Neural progenitor cell (in vitro differentiated cells): ENCODE results near the gene TRIOBP. TPM values are rescaled to one million over a fixed set of nuclear protein-coding genes. Genes with fewer than 3 reads are reported as not detected.

Experiments
- DNase-seq: peaks from one replicate; pipeline ENCODE4 v3.0.0-alpha.2; 2016; ENCODE audit warnings: low spot score
- H2AFZ ChIP-seq: fragments of 200-600 bp; sonication (generic); replicated peaks from 2 replicates; pipeline ENCODE4 v1.6.1; 2016; ENCODE audit warnings: antibody characterized with exemption
- H3F3A ChIP-seq: fragments of 200-600 bp; sonication (generic); 2 replicates; pipeline ENCODE4 v1.6.1; 2016; ENCODE audit warnings: antibody characterized with exemption, low read depth
- H3K27ac ChIP-seq: fragments of 200-600 bp; sonication (generic); 2 replicates; pipeline ENCODE4 v1.5.1; 2016; ENCODE audit warnings: mild to moderate bottlenecking
- H3K27me3 ChIP-seq: fragments of 200-600 bp; sonication (generic); 2 replicates; pipeline ENCODE4 v1.6.1; 2016; ENCODE audit warnings: mild to moderate bottlenecking, moderate library complexity
- H3K36me3 ChIP-seq: fragments of 200-600 bp; sonication (generic); 2 replicates; pipeline ENCODE4 v1.5.1; 2016
- H3K4me1 ChIP-seq: fragments of 200-600 bp; sonication (generic); 2 replicates; pipeline ENCODE4 v1.6.1; 2016; ENCODE audit warnings: mixed run types
- H3K4me2 ChIP-seq: fragments of 200-600 bp; sonication (generic); 2 replicates; pipeline ENCODE4 v1.6.1; 2016
- H3K4me3 ChIP-seq: fragments of 200-600 bp; sonication (generic); 2 replicates; pipeline ENCODE4 v1.5.1; 2016
- H3K79me2 ChIP-seq: fragments of 200-600 bp; sonication (generic); 2 replicates; pipeline ENCODE4 v1.6.1; 2016; ENCODE audit warnings: low read depth
- H3K9ac ChIP-seq: fragments of 200-600 bp; sonication (generic); 2 replicates; pipeline ENCODE4 v1.6.1; 2016
- H3K9me3 ChIP-seq: fragments of 200-600 bp; sonication (generic); 2 replicates; pipeline ENCODE4 v1.5.1; 2016; ENCODE audit warnings: low read depth
- H4K20me1 ChIP-seq: fragments of 200-600 bp; sonication (generic); 2 replicates; pipeline ENCODE4 v1.6.1; 2016; ENCODE audit warnings: low read depth
- H3K27ac Mint-ChIP-seq: 3 replicates; pipeline ENCODE4 v1.8.0; 2021; ENCODE audit warnings: mixed read lengths
- H3K27me3 Mint-ChIP-seq: 2 replicates; pipeline ENCODE4 v1.8.0; 2022; ENCODE audit warnings: low read depth, mild to moderate bottlenecking, inconsistent platforms, moderate library complexity, mixed read lengths; ENCODE audit not compliant: insufficient read depth
- H3K36me3 Mint-ChIP-seq: 3 replicates; pipeline ENCODE4 v1.8.0; 2021; ENCODE audit warnings: mixed read lengths
- H3K4me1 Mint-ChIP-seq: 3 replicates; pipeline ENCODE4 v1.8.0; 2021; ENCODE audit warnings: mixed read lengths
- H3K4me3 Mint-ChIP-seq: 3 replicates; pipeline ENCODE4 v1.8.0; 2021; ENCODE audit warnings: mild to moderate bottlenecking, moderate library complexity, mixed read lengths
- H3K9me3 Mint-ChIP-seq: 3 replicates; pipeline ENCODE4 v1.8.0; 2020; ENCODE audit warnings: mixed read lengths
- EZH2 ChIP-seq: fragments of 200-600 bp; sonication (generic); IDR thresholded peaks from 2 replicates; pipeline ENCODE4 v1.6.1; 2017; ENCODE audit warnings: antibody characterized with exemption, mild to moderate bottlenecking, moderate library complexity
- EZH2phosphoT487 ChIP-seq: fragments of 200-600 bp; sonication (generic); IDR thresholded peaks from 2 replicates; pipeline ENCODE4 v1.6.1; 2017; ENCODE audit warnings: antibody characterized with exemption
- total RNA-seq: library from RNA; depleted of rRNA; stranded (reverse); fragments of >200 nt; gene quantifications from 2 replicates; pipeline ENCODE4 v1.2.3, GENCODE V29; 2015; ENCODE audit warnings: low replicate concordance
- TF ChIP-seq, protein P1 (sequence below): fragments of 200-600 bp; sonication (generic); IDR thresholded peaks from 2 replicates; pipeline ENCODE4 v1.5.1; 2017; ENCODE audit warnings: antibody characterized with exemption, mild to moderate bottlenecking

The TRIOBP gene
- total RNA-seq, 1 donor from 2014 or later, result 25.2 TPM

DNA sequence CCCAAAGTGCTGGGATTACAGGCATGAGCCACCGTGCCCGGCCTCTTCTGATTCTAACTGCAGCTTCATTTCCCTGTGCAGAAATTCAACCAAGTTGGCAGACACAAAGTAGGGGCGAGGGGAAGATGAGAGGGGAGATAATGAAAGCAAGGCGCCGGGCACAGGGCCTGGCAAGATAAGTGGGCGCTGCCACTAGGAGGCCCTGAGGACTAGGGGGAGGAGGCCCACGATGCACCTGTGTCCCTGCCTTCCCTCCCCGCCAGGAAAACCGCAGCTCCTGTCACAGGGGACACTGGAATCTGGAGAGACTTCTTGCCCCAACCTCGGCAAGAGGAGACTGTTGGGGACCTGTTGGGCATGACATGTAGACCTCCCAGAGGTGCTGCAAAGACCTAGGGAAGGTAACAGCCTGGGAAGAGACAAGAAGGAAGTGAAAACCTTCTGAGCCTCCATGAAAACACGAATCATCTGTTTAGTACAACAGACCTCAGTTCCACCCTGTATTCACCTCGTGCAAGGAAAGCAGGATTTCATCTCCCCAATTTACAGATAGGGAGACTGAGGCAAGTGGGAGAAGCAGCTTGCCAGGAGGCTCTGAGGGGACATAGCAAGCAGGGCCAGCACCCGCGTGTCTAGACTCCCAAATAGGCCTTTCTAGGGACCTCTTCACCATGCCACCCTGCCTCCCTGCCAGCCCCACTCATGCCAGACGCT, 24.5 kb upstream of the TRIOBP start:
- Mint-ChIP-seq H3K27me3 (no peaks in the 10 kb centered on the region), H3K36me3 (peaks cover 2% of the 10 kb centered on the region), H3K9me3 (no peaks in the 10 kb centered on the region), H3K4me1 (peaks cover 19% of the 10 kb centered on the region), H3K4me3 (no peak overlapping the region), H3K27ac (no peak overlapping the region)
- peaks cover 5% of the 10 kb centered on the region for H3K4me1 ChIP-seq
- no peak overlapping the region for H3K4me2 ChIP-seq
- TF ChIP-seq EZH2, result no peak
- TF ChIP-seq EZH2phosphoT487, result no peak
- TF ChIP-seq, protein P1, sequence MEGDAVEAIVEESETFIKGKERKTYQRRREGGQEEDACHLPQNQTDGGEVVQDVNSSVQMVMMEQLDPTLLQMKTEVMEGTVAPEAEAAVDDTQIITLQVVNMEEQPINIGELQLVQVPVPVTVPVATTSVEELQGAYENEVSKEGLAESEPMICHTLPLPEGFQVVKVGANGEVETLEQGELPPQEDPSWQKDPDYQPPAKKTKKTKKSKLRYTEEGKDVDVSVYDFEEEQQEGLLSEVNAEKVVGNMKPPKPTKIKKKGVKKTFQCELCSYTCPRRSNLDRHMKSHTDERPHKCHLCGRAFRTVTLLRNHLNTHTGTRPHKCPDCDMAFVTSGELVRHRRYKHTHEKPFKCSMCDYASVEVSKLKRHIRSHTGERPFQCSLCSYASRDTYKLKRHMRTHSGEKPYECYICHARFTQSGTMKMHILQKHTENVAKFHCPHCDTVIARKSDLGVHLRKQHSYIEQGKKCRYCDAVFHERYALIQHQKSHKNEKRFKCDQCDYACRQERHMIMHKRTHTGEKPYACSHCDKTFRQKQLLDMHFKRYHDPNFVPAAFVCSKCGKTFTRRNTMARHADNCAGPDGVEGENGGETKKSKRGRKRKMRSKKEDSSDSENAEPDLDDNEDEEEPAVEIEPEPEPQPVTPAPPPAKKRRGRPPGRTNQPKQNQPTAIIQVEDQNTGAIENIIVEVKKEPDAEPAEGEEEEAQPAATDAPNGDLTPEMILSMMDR, result no peak
- peaks cover 34% of the 10 kb centered on the region for H3F3A ChIP-seq
- H3K27me3 ChIP-seq, result peaks cover 8% of the 10 kb centered on the region
- no peak for DNase-seq
- H3K79me2 ChIP-seq, result no peaks in the 10 kb centered on the region
- no peaks in the 10 kb centered on the region for H3K9me3 ChIP-seq
- H4K20me1 ChIP-seq, result peaks cover 5% of the 10 kb centered on the region
- H3K27ac ChIP-seq, result no peak overlapping the region
- no peak overlapping the region for H3K4me3 ChIP-seq
- no peak overlapping the region for H3K9ac ChIP-seq
- no peaks in the 10 kb centered on the region for H3K36me3 ChIP-seq
- no peak overlapping the region for H2AFZ ChIP-seq

DNA sequence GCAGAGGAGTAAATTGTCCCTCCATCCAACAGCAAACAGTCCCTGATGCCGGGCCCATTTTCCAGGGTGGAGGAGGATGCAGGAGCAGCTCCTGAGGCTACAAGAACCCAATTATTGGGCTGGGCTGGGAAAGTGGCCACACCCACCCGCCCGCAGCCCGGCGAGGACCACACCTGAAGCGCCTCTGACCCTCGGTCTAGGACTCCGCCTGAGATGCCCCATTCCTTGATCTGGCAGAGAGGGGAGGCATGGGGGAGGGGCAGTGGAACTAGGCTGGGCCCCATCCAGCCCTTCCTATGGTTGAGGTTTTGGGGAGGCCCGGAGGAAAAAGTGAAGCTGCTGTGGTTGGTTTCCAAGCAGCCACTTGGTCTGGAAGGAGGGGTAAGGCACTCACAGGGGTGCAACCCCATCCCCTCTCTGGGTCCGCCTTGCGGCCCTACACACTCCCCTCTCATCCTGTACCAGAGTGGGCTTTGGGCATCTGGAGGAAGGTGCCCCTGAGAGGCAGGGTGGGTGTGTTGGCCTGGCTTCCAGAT, 23.9 kb upstream of the TRIOBP start:
- Histone ChIP-seq H3K4me3 (no peak overlapping the region), H4K20me1 (no peaks in the 10 kb centered on the region), H3K4me1 (no peaks in the 10 kb centered on the region), H3K79me2 (no peaks in the 10 kb centered on the region), H2AFZ (no peak overlapping the region), H3K36me3 (no peaks in the 10 kb centered on the region), H3F3A (peaks cover 34% of the 10 kb centered on the region), H3K4me2 (no peak overlapping the region), H3K27me3 (peaks cover 8% of the 10 kb centered on the region), H3K9me3 (no peaks in the 10 kb centered on the region), H3K9ac (no peak overlapping the region), H3K27ac (no peak overlapping the region)
- H3K4me3 Mint-ChIP-seq, result no peak overlapping the region
- peaks cover 2% of the 10 kb centered on the region for H3K36me3 Mint-ChIP-seq
- DNase-seq, result no peak
- no peaks in the 10 kb centered on the region for H3K27me3 Mint-ChIP-seq
- no peak overlapping the region for H3K27ac Mint-ChIP-seq
- no peaks in the 10 kb centered on the region for H3K9me3 Mint-ChIP-seq
- TF ChIP-seq, protein P1, result no peak
- TF ChIP-seq EZH2phosphoT487, result no peak
- TF ChIP-seq EZH2, result no peak
- peaks cover 20% of the 10 kb centered on the region for H3K4me1 Mint-ChIP-seq

DNA sequence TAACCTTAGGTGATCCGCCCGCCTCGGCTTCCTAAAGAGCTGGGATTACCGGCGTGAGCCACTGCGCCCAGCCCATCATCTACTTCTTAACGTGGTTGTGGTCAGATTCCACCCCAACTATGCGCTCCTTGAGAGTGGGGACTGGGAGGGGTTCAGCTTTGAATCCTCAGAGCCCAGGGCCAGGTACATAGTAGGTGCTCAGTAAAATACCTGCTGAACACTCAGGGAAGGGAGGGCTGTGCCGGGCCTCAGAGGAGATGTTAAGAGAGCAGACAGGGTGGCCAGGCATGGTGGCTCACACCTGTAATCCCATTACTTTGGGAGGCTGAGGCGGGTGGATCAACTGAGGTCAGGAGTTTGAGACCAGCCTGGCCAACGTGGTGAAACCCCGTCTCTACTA, 22.6 kb upstream of the TRIOBP start:
- no peak overlapping the region for H3K9ac ChIP-seq

More for the DNA sequence above, 22.6 kb upstream of the TRIOBP start:
- Histone ChIP-seq H3K4me1 (no peaks in the 10 kb centered on the region), H3K27ac (no peak overlapping the region), H3K79me2 (no peaks in the 10 kb centered on the region), H2AFZ (no peak overlapping the region), H3K4me3 (no peak overlapping the region), H3K36me3 (no peaks in the 10 kb centered on the region), H4K20me1 (no peaks in the 10 kb centered on the region), H3K27me3 (peaks cover 8% of the 10 kb centered on the region), H3K4me2 (no peak overlapping the region), H3K9me3 (no peaks in the 10 kb centered on the region), H3F3A (peaks cover 31% of the 10 kb centered on the region)
- peaks cover 18% of the 10 kb centered on the region for H3K4me1 Mint-ChIP-seq
- H3K4me3 Mint-ChIP-seq, result no peak overlapping the region
- DNase-seq, result no peak
- peaks cover 2% of the 10 kb centered on the region for H3K36me3 Mint-ChIP-seq
- no peak for TF ChIP-seq EZH2phosphoT487
- TF ChIP-seq EZH2, result no peak
- TF ChIP-seq, protein P1, result no peak
- no peaks in the 10 kb centered on the region for H3K9me3 Mint-ChIP-seq
- no peak overlapping the region for H3K27ac Mint-ChIP-seq
- H3K27me3 Mint-ChIP-seq, result no peaks in the 10 kb centered on the region
